Measurements from ENCODE around the gene SVOPL. TPM values are rescaled to one million over a fixed set of nuclear protein-coding genes. Genes with fewer than 3 reads are reported as not detected.

SVOPL gene
- total RNA-seq, 1 experiment from 2014 or later: 0.78 TPM

DNA sequence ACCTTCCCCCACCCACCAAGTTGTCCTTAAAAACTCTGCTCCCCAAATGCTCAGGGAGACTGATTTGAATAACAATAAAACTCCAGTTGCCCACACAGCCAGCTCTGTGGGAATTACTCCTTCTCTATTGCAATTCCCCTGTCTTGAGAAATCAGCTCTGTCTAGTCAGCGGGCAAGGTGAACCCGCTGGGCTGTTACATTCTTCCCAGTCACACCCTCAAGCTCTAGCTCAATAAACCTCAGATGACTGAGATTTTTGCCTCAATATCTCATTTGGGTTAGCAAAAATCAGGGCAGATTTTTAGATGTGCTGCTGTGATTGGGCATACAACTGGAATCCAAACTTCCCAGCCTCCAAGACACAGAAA lies 32.9 kb downstream of the SVOPL start:
- Mint-ChIP-seq H3K4me3 (ENCODE audit: low read depth, unreplicated experiment) (no peak overlapping the region), H3K9me3 (ENCODE audit: low read depth, unreplicated experiment) (peaks cover 3% of the 10 kb centered on the region), H3K36me3 (ENCODE audit: insufficient read depth, unreplicated experiment) (peaks cover 19% of the 10 kb centered on the region), H3K27ac (ENCODE audit: unreplicated experiment) (no peak overlapping the region), H3K4me1 (ENCODE audit: low read depth, unreplicated experiment) (peaks cover 32% of the 10 kb centered on the region), H3K27me3 (ENCODE audit: unreplicated experiment) (no peaks in the 10 kb centered on the region)
- CTCF ChIA-PET: no interaction called here
- BruUV-seq (replicated peaks): no TSS peak
- intact Hi-C loops (cut with micrococcal nuclease; ENCODE audit: unreplicated experiment): loop anchor here (10.0 kb wide), 2 partner anchors 103 to 197 kb away; no protein-coding TSS in a partner anchor
- TF ChIP-seq, protein P1, sequence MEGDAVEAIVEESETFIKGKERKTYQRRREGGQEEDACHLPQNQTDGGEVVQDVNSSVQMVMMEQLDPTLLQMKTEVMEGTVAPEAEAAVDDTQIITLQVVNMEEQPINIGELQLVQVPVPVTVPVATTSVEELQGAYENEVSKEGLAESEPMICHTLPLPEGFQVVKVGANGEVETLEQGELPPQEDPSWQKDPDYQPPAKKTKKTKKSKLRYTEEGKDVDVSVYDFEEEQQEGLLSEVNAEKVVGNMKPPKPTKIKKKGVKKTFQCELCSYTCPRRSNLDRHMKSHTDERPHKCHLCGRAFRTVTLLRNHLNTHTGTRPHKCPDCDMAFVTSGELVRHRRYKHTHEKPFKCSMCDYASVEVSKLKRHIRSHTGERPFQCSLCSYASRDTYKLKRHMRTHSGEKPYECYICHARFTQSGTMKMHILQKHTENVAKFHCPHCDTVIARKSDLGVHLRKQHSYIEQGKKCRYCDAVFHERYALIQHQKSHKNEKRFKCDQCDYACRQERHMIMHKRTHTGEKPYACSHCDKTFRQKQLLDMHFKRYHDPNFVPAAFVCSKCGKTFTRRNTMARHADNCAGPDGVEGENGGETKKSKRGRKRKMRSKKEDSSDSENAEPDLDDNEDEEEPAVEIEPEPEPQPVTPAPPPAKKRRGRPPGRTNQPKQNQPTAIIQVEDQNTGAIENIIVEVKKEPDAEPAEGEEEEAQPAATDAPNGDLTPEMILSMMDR (IDR thresholded peaks at IDR 0.05; ENCODE audit: unreplicated experiment): no peak
- no peak for DNase-seq

- peaks cover 33% of the 10 kb centered on the region for H3K4me1 Mint-ChIP-seq (ENCODE audit: low read depth, unreplicated experiment)
- H3K36me3 Mint-ChIP-seq (ENCODE audit: insufficient read depth, unreplicated experiment): peaks cover 19% of the 10 kb centered on the region
- no TSS peak for BruUV-seq (replicated peaks)
- H3K4me3 Mint-ChIP-seq (ENCODE audit: low read depth, unreplicated experiment): no peak overlapping the region
- intact Hi-C loops (cut with micrococcal nuclease; ENCODE audit: unreplicated experiment): loop anchor here (10.0 kb wide), 2 partner anchors 103 to 197 kb away; no protein-coding TSS in a partner anchor
- CTCF ChIA-PET: no interaction called here
- H3K9me3 Mint-ChIP-seq (ENCODE audit: low read depth, unreplicated experiment): peaks cover 3% of the 10 kb centered on the region
- DNase-seq: no peak
- H3K27ac Mint-ChIP-seq (ENCODE audit: unreplicated experiment): no peak overlapping the region
- no peaks in the 10 kb centered on the region for H3K27me3 Mint-ChIP-seq (ENCODE audit: unreplicated experiment)
- TF ChIP-seq, protein P1 (IDR thresholded peaks at IDR 0.05; ENCODE audit: unreplicated experiment): no peak
These were observed 33.5 kb downstream of the SVOPL start for GRCh38 chr7:138667535-138668228.

GRCh38 chr7:138666385-138666784 lies 34.8 kb downstream of the SVOPL start:
- no peak for DNase-seq
- intact Hi-C loops (cut with micrococcal nuclease; ENCODE audit: unreplicated experiment): loop anchor here (10.0 kb wide), 2 partner anchors 102 to 198 kb away; no protein-coding TSS in a partner anchor
- Mint-ChIP-seq H3K27me3 (ENCODE audit: unreplicated experiment) (no peaks in the 10 kb centered on the region), H3K4me1 (ENCODE audit: low read depth, unreplicated experiment) (peaks cover 33% of the 10 kb centered on the region), H3K9me3 (ENCODE audit: low read depth, unreplicated experiment) (peaks cover 3% of the 10 kb centered on the region), H3K36me3 (ENCODE audit: insufficient read depth, unreplicated experiment) (peaks cover 19% of the 10 kb centered on the region), H3K27ac (ENCODE audit: unreplicated experiment) (no peak overlapping the region), H3K4me3 (ENCODE audit: low read depth, unreplicated experiment) (no peak overlapping the region)
- TF ChIP-seq, protein P1 (IDR thresholded peaks at IDR 0.05; ENCODE audit: unreplicated experiment): no peak
- CTCF ChIA-PET: no interaction called here
- no TSS peak for BruUV-seq (replicated peaks)

DNA sequence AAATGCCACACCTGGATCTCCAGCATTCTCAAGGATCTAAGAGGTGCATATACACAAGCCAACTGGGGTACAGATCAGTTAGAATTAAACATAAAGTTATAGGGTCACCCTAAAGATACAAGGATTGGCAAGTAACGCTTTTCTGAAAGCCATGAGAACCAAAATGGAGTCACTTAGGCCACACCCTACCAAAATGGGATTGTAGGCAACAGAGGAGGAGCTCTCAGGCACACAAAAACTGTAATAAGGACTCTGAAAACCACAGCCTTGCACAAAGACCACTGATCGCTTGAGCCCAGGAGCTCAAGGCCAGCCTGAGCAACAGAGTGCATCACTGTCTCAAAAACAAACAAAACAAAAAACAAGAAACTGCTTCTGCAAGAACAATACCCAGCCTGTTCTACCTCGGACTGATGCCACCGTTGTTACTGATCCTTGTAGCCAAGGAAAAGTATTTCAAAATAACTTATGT lies 35.5 kb downstream of the SVOPL start:
- Mint-ChIP-seq H3K4me1 (ENCODE audit: low read depth, unreplicated experiment) (peaks cover 32% of the 10 kb centered on the region), H3K4me3 (ENCODE audit: low read depth, unreplicated experiment) (no peak overlapping the region), H3K27me3 (ENCODE audit: unreplicated experiment) (no peaks in the 10 kb centered on the region), H3K36me3 (ENCODE audit: insufficient read depth, unreplicated experiment) (peaks cover 19% of the 10 kb centered on the region), H3K9me3 (ENCODE audit: low read depth, unreplicated experiment) (peaks cover 3% of the 10 kb centered on the region), H3K27ac (ENCODE audit: unreplicated experiment) (no peak overlapping the region)
- intact Hi-C loops (cut with micrococcal nuclease; ENCODE audit: unreplicated experiment): loop anchor here (10.0 kb wide), 2 partner anchors 101 to 199 kb away; no protein-coding TSS in a partner anchor
- CTCF ChIA-PET: interaction anchor here (0.9 kb wide), 1 partner anchor 18 kb away, joined by 3 read pairs; no protein-coding TSS in a partner anchor
- TF ChIP-seq, protein P1 (IDR thresholded peaks at IDR 0.05; ENCODE audit: unreplicated experiment): no peak
- BruUV-seq (replicated peaks): no TSS peak
- DNase-seq: no peak

Measured in Calu3 (cell line).